ENCODE data around the gene FXN. TPM values are rescaled to one million over a fixed set of nuclear protein-coding genes. Genes with fewer than 3 reads are reported as not detected.

Gene FXN
- total RNA-seq, 1 donor from 2014 or later = 43.4 TPM

- Histone ChIP-seq H3K27ac (replicated peaks) (peak overlapping the region; percentile 73), H3K4me1 (peaks cover 43% of the 10 kb centered on the region), H3K4me3 (no peak overlapping the region), H3K9me3 (replicated peaks) (no peaks in the 10 kb centered on the region), H3K36me3 (no peaks in the 10 kb centered on the region), H3K27me3 (ENCODE audit: low read depth) (no peaks in the 10 kb centered on the region)
- intact Hi-C loops (cut with micrococcal nuclease) = no loop called here
- DNase-seq = no peak
- no peak for TF ChIP-seq CTCF (IDR thresholded peaks at IDR 0.05; ENCODE audit: borderline replicate concordance)
Measured at GRCh38 chr9:68998385-68998784, 37.2 kb upstream of the FXN start.

- H3K27ac ChIP-seq (replicated peaks) = peak overlapping the region; percentile 73
- no peaks in the 10 kb centered on the region for H3K36me3 ChIP-seq
- no peak overlapping the region for H3K4me3 ChIP-seq
- intact Hi-C loops (cut with micrococcal nuclease) = no loop called here
- TF ChIP-seq CTCF (IDR thresholded peaks at IDR 0.05; ENCODE audit: borderline replicate concordance) = no peak
- no peak for DNase-seq
- H3K4me1 ChIP-seq = peaks cover 43% of the 10 kb centered on the region
- no peaks in the 10 kb centered on the region for H3K27me3 ChIP-seq (ENCODE audit: low read depth)
- no peaks in the 10 kb centered on the region for H3K9me3 ChIP-seq (replicated peaks)
Measured at GRCh38 chr9:68998812-68999211, 36.7 kb upstream of the FXN start.

GRCh38 chr9:68999393-69000105 is 36.0 kb upstream of the FXN start:
- TF ChIP-seq CTCF (IDR thresholded peaks at IDR 0.05; ENCODE audit: borderline replicate concordance) = peak; percentile 84
- peak; percentile 30 for DNase-seq
- Histone ChIP-seq H3K27me3 (ENCODE audit: low read depth) (no peaks in the 10 kb centered on the region), H3K27ac (replicated peaks) (peak overlapping the region; percentile 73), H3K4me1 (peaks cover 43% of the 10 kb centered on the region), H3K9me3 (replicated peaks) (no peaks in the 10 kb centered on the region), H3K4me3 (no peak overlapping the region), H3K36me3 (no peaks in the 10 kb centered on the region)
- intact Hi-C loops (cut with micrococcal nuclease) = loop anchor here (10.0 kb wide), 1 partner anchor 415 kb away; no protein-coding TSS in a partner anchor

GRCh38 chr9:69001921-69002320 is 33.6 kb upstream of the FXN start:
- no peak overlapping the region for H3K27ac ChIP-seq (replicated peaks)
- no peak for TF ChIP-seq CTCF (IDR thresholded peaks at IDR 0.05; ENCODE audit: borderline replicate concordance)
- no peak overlapping the region for H3K4me3 ChIP-seq
- intact Hi-C loops (cut with micrococcal nuclease) = loop anchor here (10.0 kb wide), 1 partner anchor 417 kb away; no protein-coding TSS in a partner anchor
- no peaks in the 10 kb centered on the region for H3K27me3 ChIP-seq (ENCODE audit: low read depth)
- H3K9me3 ChIP-seq (replicated peaks) = no peaks in the 10 kb centered on the region
- no peaks in the 10 kb centered on the region for H3K36me3 ChIP-seq
- no peak for DNase-seq
- H3K4me1 ChIP-seq = peaks cover 36% of the 10 kb centered on the region

- peaks cover 25% of the 10 kb centered on the region for H3K4me1 ChIP-seq
- H3K27me3 ChIP-seq (ENCODE audit: low read depth) = no peaks in the 10 kb centered on the region
- TF ChIP-seq CTCF (IDR thresholded peaks at IDR 0.05; ENCODE audit: borderline replicate concordance) = no peak
- H3K4me3 ChIP-seq = no peak overlapping the region
- no peaks in the 10 kb centered on the region for H3K36me3 ChIP-seq
- intact Hi-C loops (cut with micrococcal nuclease) = loop anchor here (10.0 kb wide), 1 partner anchor 418 kb away; no protein-coding TSS in a partner anchor
- no peak overlapping the region for H3K27ac ChIP-seq (replicated peaks)
- no peaks in the 10 kb centered on the region for H3K9me3 ChIP-seq (replicated peaks)
- no peak for DNase-seq
Measured at GRCh38 chr9:69003051-69003450, 32.5 kb upstream of the FXN start.
